ENCODE data around the gene BMP10.

DNA sequence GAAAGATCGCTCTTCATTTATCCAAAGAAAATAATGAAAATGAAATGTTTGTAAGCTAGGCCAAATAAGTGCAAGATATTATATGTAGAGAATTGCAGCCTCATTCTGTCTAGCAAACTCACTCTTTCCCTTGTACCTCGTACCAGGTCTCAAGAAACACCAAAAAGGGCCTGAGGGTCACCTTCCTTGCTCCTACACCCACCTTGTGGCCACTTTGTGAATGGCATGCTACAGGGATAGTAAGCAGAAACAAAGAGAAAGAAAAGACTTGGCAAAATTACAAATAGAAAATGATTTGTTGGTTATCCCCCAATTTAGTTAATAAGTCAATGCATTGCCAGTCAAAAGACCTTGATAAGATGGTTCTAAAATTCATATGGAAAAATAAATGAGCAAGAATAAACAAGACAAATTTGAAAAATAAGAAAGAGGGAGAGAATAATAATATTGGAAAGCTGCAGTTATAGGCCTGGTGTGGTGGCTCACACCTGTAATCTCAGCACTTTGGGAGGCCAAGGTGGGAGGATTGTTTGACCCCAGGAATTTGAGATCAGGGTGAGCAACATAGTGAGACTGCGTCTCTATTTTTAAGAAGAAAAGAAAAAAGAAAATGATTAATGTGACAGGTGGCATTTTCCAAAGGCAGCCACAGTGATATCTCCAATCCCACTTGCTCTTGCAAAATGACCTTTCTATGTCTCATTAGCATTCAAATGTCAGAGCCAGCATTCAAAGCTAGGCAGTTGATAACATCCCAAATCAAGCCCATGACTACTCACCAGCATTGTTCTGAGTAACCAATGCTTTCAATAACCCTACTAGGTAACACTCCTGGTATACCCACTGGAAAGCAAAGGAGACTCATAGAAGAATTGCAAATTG is 38.8 kb upstream of the BMP10 start:
- TF ChIP-seq POLR2A (IDR thresholded peaks at IDR 0.05; ENCODE audit: borderline replicate concordance, extremely low read depth, insufficient read depth, insufficient read length) (no peak), EGR1 (IDR thresholded peaks at IDR 0.05; ENCODE audit: low read depth) (no peak)
- TF ChIP-seq, protein P1, sequence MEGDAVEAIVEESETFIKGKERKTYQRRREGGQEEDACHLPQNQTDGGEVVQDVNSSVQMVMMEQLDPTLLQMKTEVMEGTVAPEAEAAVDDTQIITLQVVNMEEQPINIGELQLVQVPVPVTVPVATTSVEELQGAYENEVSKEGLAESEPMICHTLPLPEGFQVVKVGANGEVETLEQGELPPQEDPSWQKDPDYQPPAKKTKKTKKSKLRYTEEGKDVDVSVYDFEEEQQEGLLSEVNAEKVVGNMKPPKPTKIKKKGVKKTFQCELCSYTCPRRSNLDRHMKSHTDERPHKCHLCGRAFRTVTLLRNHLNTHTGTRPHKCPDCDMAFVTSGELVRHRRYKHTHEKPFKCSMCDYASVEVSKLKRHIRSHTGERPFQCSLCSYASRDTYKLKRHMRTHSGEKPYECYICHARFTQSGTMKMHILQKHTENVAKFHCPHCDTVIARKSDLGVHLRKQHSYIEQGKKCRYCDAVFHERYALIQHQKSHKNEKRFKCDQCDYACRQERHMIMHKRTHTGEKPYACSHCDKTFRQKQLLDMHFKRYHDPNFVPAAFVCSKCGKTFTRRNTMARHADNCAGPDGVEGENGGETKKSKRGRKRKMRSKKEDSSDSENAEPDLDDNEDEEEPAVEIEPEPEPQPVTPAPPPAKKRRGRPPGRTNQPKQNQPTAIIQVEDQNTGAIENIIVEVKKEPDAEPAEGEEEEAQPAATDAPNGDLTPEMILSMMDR (IDR thresholded peaks at IDR 0.05 in 2 of 3, conservative IDR thresholded peaks at IDR 0.05 in 1 of 3; ENCODE audit: borderline replicate concordance in 1 of 3, insufficient read depth in 1 of 3, low read depth in 2 of 3, low read length in 2 of 3), result peak; percentile 82 to 87 (median 83)
- TF ChIP-seq, protein P2, sequence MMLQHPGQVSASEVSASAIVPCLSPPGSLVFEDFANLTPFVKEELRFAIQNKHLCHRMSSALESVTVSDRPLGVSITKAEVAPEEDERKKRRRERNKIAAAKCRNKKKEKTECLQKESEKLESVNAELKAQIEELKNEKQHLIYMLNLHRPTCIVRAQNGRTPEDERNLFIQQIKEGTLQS (IDR thresholded peaks at IDR 0.05), result no peak
